Renal cortical epithelial cell (primary cell): ENCODE measurements around the gene HOXC12. TPM values are rescaled to one million over a fixed set of nuclear protein-coding genes. Genes with fewer than 3 reads are reported as not detected.

Source experiments
- DNase-seq: peaks from one replicate; pipeline ENCODE4 v3.0.0-alpha.2; 2011; ENCODE audit warnings: low read depth
- total RNA-seq: library from RNA; depleted of rRNA; stranded (reverse); fragments of >200 nt; gene quantifications from 2 replicates; pipeline ENCODE4 v1.2.3, GENCODE V29; 2014

HOXC12 gene
- total RNA-seq, 1 donor from 2014 or later: not detected

DNA sequence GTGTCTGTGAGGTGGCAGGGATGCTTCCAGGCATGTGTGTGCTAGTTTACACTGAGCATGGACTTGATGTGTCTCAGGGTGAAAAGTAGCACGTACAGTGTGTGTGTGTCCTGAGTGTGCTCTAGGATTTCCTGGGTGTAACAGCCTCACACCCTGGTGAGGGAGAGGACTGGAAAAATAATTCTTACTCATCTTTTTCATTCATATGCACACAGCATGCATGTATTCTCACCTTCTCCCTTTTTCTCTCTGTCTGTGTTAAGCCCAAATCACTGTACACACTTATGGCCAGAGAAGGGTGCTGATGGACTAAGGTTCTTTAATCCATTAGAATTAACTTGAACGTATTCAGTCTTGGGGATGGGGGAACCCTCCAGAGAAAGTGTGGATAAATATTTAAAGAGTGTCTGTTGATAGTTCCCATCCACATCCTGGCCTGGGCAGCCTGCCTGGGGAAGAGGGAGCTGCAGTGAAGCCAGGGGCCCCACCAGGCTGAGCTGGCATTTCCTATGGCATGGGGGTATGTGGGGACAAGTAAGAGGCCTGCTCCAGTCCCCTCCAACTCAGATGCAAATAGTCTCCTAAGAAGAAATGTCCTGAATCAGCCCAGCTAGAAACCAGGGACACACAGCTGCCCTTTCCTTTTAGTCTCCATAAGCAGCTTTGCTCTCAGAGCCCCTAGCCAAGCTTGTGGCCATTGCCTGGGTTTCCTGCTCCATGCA lies 53.0 kb downstream of the HOXC12 start:
- no peak for DNase-seq

DNA sequence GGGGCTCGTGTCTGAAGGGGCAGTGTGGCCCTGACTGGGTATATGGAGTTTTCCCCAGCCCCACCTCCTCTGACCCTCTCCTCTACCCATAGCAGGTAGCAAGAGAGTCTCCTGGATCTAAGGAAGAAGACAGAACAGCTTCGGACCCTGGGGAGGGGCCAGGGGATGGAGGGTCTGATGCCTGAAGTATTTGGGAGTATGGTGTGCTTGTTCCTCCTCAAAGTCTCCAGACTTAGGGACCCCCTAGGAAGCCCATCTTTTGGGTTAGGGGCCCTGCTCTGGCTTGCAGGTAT lies 53.5 kb downstream of the HOXC12 start:
- DNase-seq: no peak

Other genes starting within 250 kb of the HOXC12 start
- 70.5 and 129 TPM in 2 replicates for gene CALCOCO1, start 227.5 kb upstream of the HOXC12 start, total RNA-seq
- not detected in 2 replicates for gene CISTR, start 202.9 kb upstream of the HOXC12 start, total RNA-seq
- 0.15 TPM in 1 of 2 replicates, not detected in the other for gene HOXC13, start 16.1 kb upstream of the HOXC12 start, total RNA-seq
- gene HOXC11, start 18.2 kb downstream of the HOXC12 start, total RNA-seq: 0.69 and 1.7 TPM in 2 replicates
- gene HOTAIR, start 20.1 kb downstream of the HOXC12 start, total RNA-seq: 1.3 TPM in 1 of 2 replicates, not detected in the other
- gene HOXC10, start 30.2 kb downstream of the HOXC12 start, total RNA-seq: 1.6 and 15.3 TPM in 2 replicates
- gene HOXC9, start 45.3 kb downstream of the HOXC12 start, total RNA-seq: 5.9 and 6.5 TPM in 2 replicates
- gene HOXC8, start 54.1 kb downstream of the HOXC12 start, total RNA-seq: 0.87 and 1.8 TPM in 2 replicates
- gene HOXC6, start 73.5 kb downstream of the HOXC12 start, total RNA-seq: 0.35 and 6.0 TPM in 2 replicates
- gene HOXC5, start 78.1 kb downstream of the HOXC12 start, total RNA-seq: 0.80 TPM in 1 of 2 replicates, not detected in the other
- 0.52 and 1.5 TPM in 2 replicates for gene HOXC4, start 98.9 kb downstream of the HOXC12 start, total RNA-seq
- gene SMUG1, start 234.1 kb downstream of the HOXC12 start, total RNA-seq: 22.3 and 41.0 TPM in 2 replicates